Measurements from ENCODE around the gene ACSF3. TPM values are rescaled to one million over a fixed set of nuclear protein-coding genes. Genes with fewer than 3 reads are reported as not detected.
"Not testable (repeated sequence)": the region's sequence is repeated elsewhere in the genome, so short reads cannot be mapped to it uniquely, and the experiment has no call there.

Gene ACSF3
- total and polyA plus RNA-seq, 4 donors, result 15.3 to 27.3 (median 18.8) TPM

- WGBS, result 88% methylated on average over 22 of the region's 22 CpGs
- no peak overlapping the region for H3K9ac ChIP-seq (ENCODE audit: low read depth in 1 of 2, low read length in 2 of 2)
Measured at GRCh38 chr16:89072548-89073130, 21.0 kb upstream of the ACSF3 start.

GRCh38 chr16:89073346-89074071 is 20.1 kb upstream of the ACSF3 start:
- 94% methylated on average over 34 of the region's 34 CpGs for WGBS
- H3K4me3 ChIP-seq (ENCODE audit: low read depth in 1 of 3, low read length in 3 of 3), result no peak overlapping the region
- H3K36me3 ChIP-seq (ENCODE audit: control insufficient read depth in 4 of 4, insufficient read depth in 3 of 4, low read depth in 1 of 4, low read length in 3 of 4), result no peaks in the 10 kb centered on the region
- no peak overlapping the region for H3K27ac ChIP-seq (ENCODE audit: low read depth in 1 of 2, low read length in 2 of 2)
- no peak overlapping the region for H3K9ac ChIP-seq (ENCODE audit: low read depth in 1 of 2, low read length in 2 of 2)
- no peaks in the 10 kb centered on the region for H3K9me3 ChIP-seq (ENCODE audit: control insufficient read depth in 4 of 4, low read length in 3 of 4)
- DNase-seq (ENCODE audit: low spot score), result no peak
- no peaks in the 10 kb centered on the region for H3K27me3 ChIP-seq (ENCODE audit: control insufficient read depth in 4 of 4, insufficient read depth in 4 of 4, low read length in 3 of 4)
- no peak for TF ChIP-seq MAX (IDR thresholded peaks at IDR 0.05)
- TF ChIP-seq HNF4G (IDR thresholded peaks at IDR 0.05), result no peak
- no peak for TF ChIP-seq EGR1 (IDR thresholded peaks at IDR 0.05; ENCODE audit: low read depth in 2 of 2)
- no peaks in the 10 kb centered on the region for H3K4me1 ChIP-seq (ENCODE audit: control insufficient read depth in 4 of 4, insufficient read depth in 4 of 4, low read length in 3 of 4)

More at GRCh38 chr16:89072548-89073130, 21.0 kb upstream of the ACSF3 start:
- no peak overlapping the region for H3K4me3 ChIP-seq (ENCODE audit: low read depth in 1 of 3, low read length in 3 of 3)
- no peaks in the 10 kb centered on the region for H3K36me3 ChIP-seq (ENCODE audit: control insufficient read depth in 4 of 4, insufficient read depth in 3 of 4, low read depth in 1 of 4, low read length in 3 of 4)
- H3K27ac ChIP-seq (ENCODE audit: low read depth in 1 of 2, low read length in 2 of 2), result no peak overlapping the region
- H3K27me3 ChIP-seq (ENCODE audit: control insufficient read depth in 4 of 4, insufficient read depth in 4 of 4, low read length in 3 of 4), result no peaks in the 10 kb centered on the region
- no peaks in the 10 kb centered on the region for H3K9me3 ChIP-seq (ENCODE audit: control insufficient read depth in 4 of 4, low read length in 3 of 4)
- no peak for TF ChIP-seq MAX (IDR thresholded peaks at IDR 0.05)
- H3K4me1 ChIP-seq (ENCODE audit: control insufficient read depth in 4 of 4, insufficient read depth in 4 of 4, low read length in 3 of 4), result no peaks in the 10 kb centered on the region
- DNase-seq (ENCODE audit: low spot score), result no peak

- not testable (repeated sequence) for H3K9ac ChIP-seq (ENCODE audit: low read depth in 1 of 2, low read length in 2 of 2); H3K9me3 ChIP-seq (ENCODE audit: control insufficient read depth in 4 of 4, low read length in 3 of 4); H3K36me3 ChIP-seq (ENCODE audit: control insufficient read depth in 4 of 4, insufficient read depth in 3 of 4, low read depth in 1 of 4, low read length in 3 of 4); H3K4me3 ChIP-seq (ENCODE audit: low read depth in 1 of 3, low read length in 3 of 3); H3K27ac ChIP-seq (ENCODE audit: low read depth in 1 of 2, low read length in 2 of 2); DNase-seq (ENCODE audit: low spot score); H3K27me3 ChIP-seq (ENCODE audit: control insufficient read depth in 4 of 4, insufficient read depth in 4 of 4, low read length in 3 of 4); H3K4me1 ChIP-seq (ENCODE audit: control insufficient read depth in 4 of 4, insufficient read depth in 4 of 4, low read length in 3 of 4)
- 94% methylated on average over 34 of the region's 35 CpGs for WGBS
Measured at GRCh38 chr16:89074072-89074674, 19.5 kb upstream of the ACSF3 start.

- 93% methylated on average over 37 of the region's 37 CpGs for WGBS
- TF ChIP-seq RXRA (IDR thresholded peaks at IDR 0.05), result no peak
- TF ChIP-seq YY1 (IDR thresholded peaks at IDR 0.05), result no peak
- TF ChIP-seq MAX (IDR thresholded peaks at IDR 0.05), result no peak
- no peak for TF ChIP-seq JUND (IDR thresholded peaks at IDR 0.05)
- TF ChIP-seq ZBTB33 (IDR thresholded peaks at IDR 0.05), result no peak
- TF ChIP-seq EGR1 (IDR thresholded peaks at IDR 0.05; ENCODE audit: low read depth in 2 of 2), result no peak
- Histone ChIP-seq H3K9ac (ENCODE audit: low read depth in 1 of 2, low read length in 2 of 2) (no peak overlapping the region), H3K27me3 (ENCODE audit: control insufficient read depth in 4 of 4, insufficient read depth in 4 of 4, low read length in 3 of 4) (no peaks in the 10 kb centered on the region), H3K4me1 (ENCODE audit: control insufficient read depth in 4 of 4, insufficient read depth in 4 of 4, low read length in 3 of 4) (no peaks in the 10 kb centered on the region), H3K36me3 (ENCODE audit: control insufficient read depth in 4 of 4, insufficient read depth in 3 of 4, low read depth in 1 of 4, low read length in 3 of 4) (no peaks in the 10 kb centered on the region), H3K9me3 (ENCODE audit: control insufficient read depth in 4 of 4, low read length in 3 of 4) (no peaks in the 10 kb centered on the region), H3K27ac (ENCODE audit: low read depth in 1 of 2, low read length in 2 of 2) (no peak overlapping the region), H3K4me3 (ENCODE audit: low read depth in 1 of 3, low read length in 3 of 3) (no peak overlapping the region)
- no peak for DNase-seq (ENCODE audit: low spot score)
Measured at GRCh38 chr16:89074803-89075688, 18.6 kb upstream of the ACSF3 start.
